ENCODE data around the gene GSE1.

DNA sequence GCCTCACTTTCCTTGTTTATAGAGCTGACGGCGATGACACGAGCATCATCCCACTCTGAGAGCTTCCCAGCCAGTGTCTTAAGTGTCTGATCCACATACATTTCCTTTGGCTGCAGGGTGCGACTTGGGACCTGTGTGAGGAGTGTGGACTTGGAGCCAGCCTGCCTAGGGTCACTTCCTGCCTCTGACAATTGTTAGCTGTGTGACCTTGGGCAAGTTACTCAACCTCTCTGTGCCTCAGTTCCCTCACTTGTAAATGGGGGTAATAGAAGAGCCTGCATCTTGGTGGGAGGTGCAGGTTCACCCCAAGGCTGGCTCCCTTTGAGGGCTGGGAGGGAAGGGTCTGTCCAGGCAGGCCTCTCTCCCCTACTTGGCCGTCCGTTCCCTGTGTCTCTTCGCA lies 27.4 kb upstream of the GSE1 start:
- TF ChIP-seq POLR2A (IDR thresholded peaks at IDR 0.05) (no peak), POLR2AphosphoS5 (IDR thresholded peaks at IDR 0.05) (no peak)
- TF ChIP-seq, protein P1, sequence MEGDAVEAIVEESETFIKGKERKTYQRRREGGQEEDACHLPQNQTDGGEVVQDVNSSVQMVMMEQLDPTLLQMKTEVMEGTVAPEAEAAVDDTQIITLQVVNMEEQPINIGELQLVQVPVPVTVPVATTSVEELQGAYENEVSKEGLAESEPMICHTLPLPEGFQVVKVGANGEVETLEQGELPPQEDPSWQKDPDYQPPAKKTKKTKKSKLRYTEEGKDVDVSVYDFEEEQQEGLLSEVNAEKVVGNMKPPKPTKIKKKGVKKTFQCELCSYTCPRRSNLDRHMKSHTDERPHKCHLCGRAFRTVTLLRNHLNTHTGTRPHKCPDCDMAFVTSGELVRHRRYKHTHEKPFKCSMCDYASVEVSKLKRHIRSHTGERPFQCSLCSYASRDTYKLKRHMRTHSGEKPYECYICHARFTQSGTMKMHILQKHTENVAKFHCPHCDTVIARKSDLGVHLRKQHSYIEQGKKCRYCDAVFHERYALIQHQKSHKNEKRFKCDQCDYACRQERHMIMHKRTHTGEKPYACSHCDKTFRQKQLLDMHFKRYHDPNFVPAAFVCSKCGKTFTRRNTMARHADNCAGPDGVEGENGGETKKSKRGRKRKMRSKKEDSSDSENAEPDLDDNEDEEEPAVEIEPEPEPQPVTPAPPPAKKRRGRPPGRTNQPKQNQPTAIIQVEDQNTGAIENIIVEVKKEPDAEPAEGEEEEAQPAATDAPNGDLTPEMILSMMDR (IDR thresholded peaks at IDR 0.05): no peak

All from breast epithelium (tissue), 3 donors.